ENCODE data around the gene ELP4.
"Not testable (repeated sequence)": the region's sequence is repeated elsewhere in the genome, so short reads cannot be mapped to it uniquely, and the experiment has no call there.

ELP4 gene

DNA sequence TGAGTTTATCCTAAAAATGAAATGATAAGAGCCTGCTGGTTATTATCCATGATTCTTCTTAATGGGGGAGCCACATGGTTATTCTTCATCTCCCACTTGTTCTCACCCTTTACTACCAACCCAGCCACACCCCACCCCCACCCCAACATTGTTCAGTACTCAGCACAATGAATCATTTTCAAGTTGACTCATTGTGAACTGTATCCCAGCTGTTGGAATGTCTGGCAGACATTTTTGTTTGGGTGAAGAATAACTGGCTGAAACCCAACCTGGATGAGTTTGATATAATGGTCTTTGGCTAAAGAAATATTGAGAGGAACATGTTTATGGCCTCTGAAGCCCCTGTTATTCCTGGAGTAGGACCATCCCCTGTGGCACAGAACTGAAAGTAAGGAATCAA, 136.2 kb downstream of the ELP4 start:
- DNase-seq (ENCODE audit: low read depth in 2 of 2), result no peak

DNA sequence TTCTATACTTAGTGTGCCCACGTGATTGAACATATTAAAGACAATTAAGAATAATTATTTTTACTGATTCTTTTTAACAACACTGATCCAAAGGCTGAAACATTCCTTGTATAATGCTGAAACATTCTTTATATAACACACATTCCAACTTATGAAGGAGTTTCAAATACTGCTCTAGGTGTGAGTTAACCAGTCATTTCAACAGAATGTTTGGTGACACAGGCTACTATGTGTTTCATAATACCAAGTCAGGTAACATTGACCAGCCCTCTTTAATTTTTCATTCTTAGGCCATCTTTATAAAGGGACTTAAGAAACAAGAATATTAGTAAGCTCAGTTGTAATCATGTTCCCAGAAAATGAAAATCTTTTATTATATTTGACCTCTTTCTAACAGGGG, 136.6 kb downstream of the ELP4 start:
- no peak for DNase-seq (ENCODE audit: low read depth in 2 of 2)

DNA sequence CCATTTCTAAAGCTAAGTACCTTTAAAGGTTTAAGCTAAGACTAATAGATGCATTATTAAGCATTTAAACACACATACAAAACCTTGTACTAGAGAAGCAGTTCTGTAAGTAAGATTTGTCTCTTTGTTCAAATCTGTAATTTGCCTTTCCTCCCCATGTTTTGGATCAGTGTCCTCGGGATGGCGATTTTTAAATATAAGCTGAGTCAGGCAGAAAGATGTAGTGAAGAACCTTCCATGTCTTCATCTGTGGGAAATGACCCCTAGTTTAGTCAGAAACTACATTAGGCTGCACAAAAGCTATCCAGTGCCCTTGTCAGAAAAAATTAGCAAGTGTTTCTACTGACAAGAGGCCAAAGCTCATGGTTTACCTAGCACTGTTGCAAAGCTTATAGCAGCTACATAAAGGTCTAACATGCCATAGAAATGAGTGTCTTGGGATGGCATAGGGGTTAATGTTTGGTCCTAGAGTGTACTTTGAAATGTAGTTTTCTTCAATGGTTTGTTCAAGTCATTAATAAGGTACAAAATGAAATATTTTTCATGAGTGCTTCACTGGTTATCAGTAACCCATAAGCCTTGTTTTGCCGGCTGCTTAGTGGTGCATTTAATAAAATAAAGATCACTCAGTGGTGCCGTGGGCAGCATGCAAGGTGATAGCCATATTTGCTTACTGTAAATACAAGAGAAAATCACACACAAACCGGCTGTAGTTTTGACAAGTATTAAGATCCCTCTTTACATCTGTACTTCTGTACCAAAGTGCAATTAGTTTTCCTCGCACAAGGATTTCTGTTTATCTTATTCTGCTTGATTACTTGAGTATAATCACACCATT, 139.8 kb downstream of the ELP4 start:
- no peak for DNase-seq (ENCODE audit: low read depth in 2 of 2)

GRCh38 chr11:31651208-31651607, 141.6 kb downstream of the ELP4 start:
- no peak for DNase-seq (ENCODE audit: low read depth in 2 of 2)

GRCh38 chr11:31651822-31652221, 142.3 kb downstream of the ELP4 start:
- no peak for DNase-seq (ENCODE audit: low read depth in 2 of 2)

DNA sequence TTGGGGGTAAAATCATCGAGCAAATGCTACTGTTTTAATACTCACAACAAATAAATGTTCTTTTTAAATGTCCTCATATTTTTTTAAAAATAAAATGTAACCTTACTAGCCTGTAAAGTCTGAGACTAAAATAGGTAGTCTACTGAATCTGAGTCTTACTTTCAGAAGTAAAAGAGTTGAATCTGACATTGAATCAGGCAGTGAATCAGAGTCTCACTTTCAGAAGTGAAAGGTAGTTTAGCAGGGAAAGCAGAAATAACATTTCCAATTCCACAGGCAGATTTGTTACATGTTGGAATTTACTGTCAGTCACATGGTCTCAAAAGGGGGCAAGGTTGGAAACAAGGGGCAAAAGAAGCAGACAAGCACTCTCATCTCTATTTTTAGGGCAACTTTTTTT, 143.0 kb downstream of the ELP4 start:
- no peak for DNase-seq (ENCODE audit: low read depth in 2 of 2)

- no peak for DNase-seq (ENCODE audit: low read depth in 2 of 2)
Measured at GRCh38 chr11:31655483-31655882, 145.9 kb downstream of the ELP4 start.

GRCh38 chr11:31656051-31656450, 146.5 kb downstream of the ELP4 start:
- DNase-seq (ENCODE audit: low read depth in 2 of 2), result no peak

DNA sequence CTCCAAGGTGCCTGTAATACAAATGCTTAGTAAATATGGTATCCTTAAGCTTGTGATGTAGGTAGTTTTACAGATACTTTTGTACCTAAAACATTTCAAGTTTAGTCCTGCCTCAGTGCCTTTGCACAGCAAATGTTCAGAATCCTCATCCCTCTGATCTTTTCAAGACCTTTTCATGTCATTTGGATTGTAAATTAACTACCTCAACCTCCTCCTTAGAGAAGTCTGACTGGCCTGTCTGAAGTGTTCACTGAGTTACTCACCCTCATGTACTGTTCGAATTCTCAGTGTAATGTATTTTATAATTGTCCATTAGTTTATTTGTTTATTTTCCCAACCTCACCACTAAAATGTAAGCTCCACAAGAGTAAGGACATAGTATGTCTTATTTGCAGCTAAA, 147.5 kb downstream of the ELP4 start:
- no peak for DNase-seq (ENCODE audit: low read depth in 2 of 2)

DNA sequence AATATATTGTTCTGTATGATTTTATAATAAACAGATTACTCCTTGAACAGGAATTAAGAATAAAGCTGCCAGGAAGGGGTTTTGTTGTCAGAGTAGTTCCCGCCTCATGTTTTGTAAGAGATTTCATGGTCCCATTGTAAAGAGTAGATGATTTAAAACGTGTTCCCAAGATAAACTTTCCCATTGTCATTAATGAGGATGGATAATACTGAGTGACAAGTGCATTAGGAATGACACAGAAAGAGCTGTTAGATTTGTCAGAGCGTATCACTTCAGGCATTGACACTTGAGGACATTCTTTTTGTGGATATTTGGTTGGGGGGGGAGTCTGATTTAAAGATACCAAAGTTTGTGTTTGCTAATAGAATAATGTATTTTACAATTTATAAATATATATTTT, 154.6 kb downstream of the ELP4 start:
- no peak for DNase-seq (ENCODE audit: low read depth in 2 of 2)

- DNase-seq (ENCODE audit: low read depth in 2 of 2), result no peak
Measured at GRCh38 chr11:31664954-31665353, 155.4 kb downstream of the ELP4 start.

GRCh38 chr11:31671681-31672080, 162.1 kb downstream of the ELP4 start:
- DNase-seq (ENCODE audit: low read depth in 2 of 2), result no peak

- not testable (repeated sequence) for DNase-seq (ENCODE audit: low read depth in 2 of 2)
Measured at GRCh38 chr11:31673108-31673507, 163.5 kb downstream of the ELP4 start.

- no peak for DNase-seq (ENCODE audit: low read depth in 2 of 2)
Measured at GRCh38 chr11:31676280-31676982, 166.9 kb downstream of the ELP4 start.

GRCh38 chr11:31680770-31681169, 171.2 kb downstream of the ELP4 start:
- DNase-seq (ENCODE audit: low read depth in 2 of 2), result no peak

- DNase-seq (ENCODE audit: low read depth in 2 of 2), result no peak
Measured at GRCh38 chr11:31687256-31687655, 177.7 kb downstream of the ELP4 start.

DNA sequence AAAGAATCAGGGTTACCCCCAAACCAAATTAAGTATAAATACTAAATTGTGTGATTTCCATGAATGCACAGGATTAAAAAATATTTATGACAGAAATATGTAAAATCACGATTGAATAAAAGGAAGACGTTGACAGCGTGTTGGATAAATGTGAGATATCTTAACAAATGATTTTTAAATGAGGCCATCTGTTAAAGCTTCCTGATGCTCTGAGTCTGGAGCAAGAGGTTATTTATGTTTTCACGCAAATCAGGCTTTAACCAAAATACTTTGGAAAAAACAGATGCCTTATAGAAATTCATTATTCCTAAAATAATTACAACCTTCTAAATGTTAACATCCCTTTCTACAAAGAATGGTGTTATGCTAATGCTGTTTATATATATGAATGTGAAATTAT, 178.3 kb downstream of the ELP4 start:
- DNase-seq (ENCODE audit: low read depth in 2 of 2), result no peak

DNA sequence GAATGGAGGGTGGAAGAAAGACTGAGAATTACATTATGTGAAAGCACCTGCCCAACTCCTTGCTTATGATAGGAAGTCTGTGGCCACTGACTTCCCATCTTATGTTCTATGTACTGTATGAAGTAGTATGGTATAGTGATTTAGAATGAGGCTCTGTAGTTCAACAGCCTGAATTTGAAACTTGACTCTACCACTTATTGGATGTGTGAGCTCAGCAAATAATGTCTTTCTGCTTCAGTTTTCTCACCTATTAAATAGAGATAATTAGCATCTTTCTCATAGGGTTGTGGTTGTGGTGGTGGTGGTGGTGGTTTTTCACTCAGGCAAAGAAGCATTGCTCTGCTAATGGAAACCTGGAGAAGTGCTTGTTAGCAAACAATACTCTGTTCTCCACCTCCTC, 180.0 kb downstream of the ELP4 start:
- DNase-seq (ENCODE audit: low read depth in 2 of 2), result no peak

DNA sequence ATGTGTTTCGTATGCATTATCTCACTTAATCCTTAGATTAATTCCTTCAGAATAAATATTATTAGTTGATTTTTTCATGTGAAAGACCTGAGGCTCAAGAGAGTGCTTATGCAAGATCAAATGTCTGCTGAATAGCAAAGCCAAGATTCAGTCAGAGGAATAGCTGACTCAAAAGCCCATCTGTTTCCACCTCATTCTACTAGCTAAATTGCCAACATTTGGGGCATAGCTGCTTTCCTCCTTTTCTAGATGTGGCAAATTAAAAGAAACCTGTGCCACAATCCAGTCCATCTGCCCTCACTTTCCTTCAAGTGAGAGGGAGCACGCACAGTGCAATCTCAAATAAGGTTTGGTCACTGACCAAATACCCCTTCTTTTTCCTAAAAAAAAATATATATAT, 180.5 kb downstream of the ELP4 start:
- DNase-seq (ENCODE audit: low read depth in 2 of 2), result no peak

DNA sequence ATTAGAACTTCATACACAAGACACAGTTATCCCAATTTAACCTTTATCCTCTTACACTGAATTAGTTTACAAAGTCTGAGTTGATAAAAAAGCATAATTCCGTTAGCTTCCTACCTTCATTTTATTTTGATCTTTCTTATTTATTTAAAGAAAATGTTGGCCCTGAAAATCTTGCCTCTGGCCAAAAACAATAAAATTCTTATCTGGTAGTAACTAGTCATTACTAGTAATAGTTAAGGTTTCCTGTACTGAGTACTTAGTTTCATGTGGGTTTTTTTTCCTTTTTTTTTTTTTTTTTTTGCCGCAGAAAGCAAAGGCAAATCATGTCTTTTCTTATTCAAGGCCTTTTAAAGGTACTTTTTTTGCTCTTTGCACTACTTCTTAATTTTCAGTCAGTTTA, 180.9 kb downstream of the ELP4 start:
- DNase-seq (ENCODE audit: low read depth in 2 of 2), result no peak

DNA sequence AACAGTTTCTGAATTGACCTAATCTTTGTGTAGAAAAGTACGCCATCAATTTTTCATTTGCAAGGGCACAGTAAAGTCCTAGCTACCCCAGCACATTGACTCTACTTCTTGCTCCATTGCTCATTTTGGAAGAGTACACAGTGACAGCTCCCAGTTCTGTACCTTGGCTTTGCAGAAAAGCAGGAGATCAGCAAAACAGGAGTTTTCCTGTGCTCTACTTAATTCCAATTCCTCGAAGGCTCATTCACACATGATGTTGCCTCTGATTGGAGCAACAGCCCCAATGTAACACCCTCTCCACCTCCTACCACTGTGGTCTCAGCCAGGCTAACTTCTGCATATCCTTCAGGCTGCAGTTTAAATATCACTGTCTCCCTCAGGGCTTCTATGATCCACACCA, 182.9 kb downstream of the ELP4 start:
- no peak for DNase-seq (ENCODE audit: low read depth in 2 of 2)

DNA sequence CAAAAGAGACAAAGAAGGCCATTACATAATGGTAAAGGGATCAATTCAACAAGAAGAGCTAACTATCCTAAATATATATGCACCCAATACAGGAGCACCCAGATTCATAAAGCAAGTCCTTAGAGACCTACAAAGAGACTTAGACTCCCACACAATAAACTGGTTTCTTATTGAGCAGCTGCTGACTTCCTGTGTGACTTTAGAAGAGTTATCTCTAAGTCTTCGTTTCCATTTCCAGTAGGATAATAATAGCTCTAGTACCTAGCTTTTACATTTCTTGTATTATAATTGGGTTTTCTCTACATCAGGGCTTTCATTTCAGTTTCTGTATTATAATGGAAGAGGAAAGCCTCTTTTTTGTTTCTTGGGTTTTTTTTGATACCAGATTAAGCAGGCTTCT, 187.5 kb downstream of the ELP4 start:
- not testable (repeated sequence) for DNase-seq (ENCODE audit: low read depth in 2 of 2)

DNA sequence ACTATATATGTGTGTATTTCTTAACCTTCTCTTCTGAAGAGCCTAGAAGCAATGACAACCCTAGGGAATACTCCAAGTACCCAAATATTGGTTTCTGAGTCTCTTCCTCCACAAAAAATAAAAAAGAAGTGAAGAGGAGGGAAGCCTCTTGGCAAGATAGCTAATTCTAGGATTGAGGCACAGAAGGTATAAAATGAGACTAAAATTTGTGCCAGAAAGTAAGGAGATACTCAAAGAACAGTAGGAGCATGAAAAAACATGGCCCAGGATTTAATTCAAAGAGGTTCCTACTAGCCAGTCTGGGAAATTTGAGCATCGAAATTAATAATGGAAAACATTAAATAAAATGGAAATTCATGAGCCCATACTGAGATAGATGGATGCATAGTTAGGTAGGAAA, 189.5 kb downstream of the ELP4 start:
- no peak for DNase-seq (ENCODE audit: low read depth in 2 of 2)
